IMR-90 (cell line): ENCODE data around the gene MB21D2. TPM values are rescaled to one million over a fixed set of nuclear protein-coding genes. Genes with fewer than 3 reads are reported as not detected.

Experiments
- ATAC-seq: fragments of 200-7000 bp; cut with Tn5 transposase; 2 replicates; pipeline ENCODE4 v1.9.1; 2020; ENCODE audit warnings: low read depth, mild to moderate bottlenecking, moderate library complexity
- BruUV-seq: library from RNA; stranded (reverse); fragments of 400-500 nt; replicated peaks from 2 replicates; lab custom pipeline; 2021; lab: Mats Ljungman, UMichigan
- CTCF ChIA-PET: fragments of 300-600 bp; formaldehyde crosslinking; extraction: SDS; loops from one replicate; lab custom pipeline; 2021; ENCODE audit warnings: antibody characterized with exemption; lab: Yijun Ruan, JAX
- POLR2A ChIA-PET: fragments of 300-600 bp; sonication (Branson Sonifier 250); formaldehyde crosslinking; loops from one replicate; lab custom pipeline; 2022; ENCODE audit warnings: antibody characterized with exemption; ENCODE audit not compliant: unreplicated experiment; lab: Charles Lee
- DNase-seq: peaks from one replicate; pipeline ENCODE4 v3.0.0; 2013
- H2AFZ ChIP-seq: replicated peaks from 2 replicates; pipeline ENCODE3; 2013; ENCODE audit warnings: low read length, mild to moderate bottlenecking; ENCODE audit not compliant: poor library complexity
- H2AK5ac ChIP-seq: 2 replicates; pipeline ENCODE4 v1.6.1; 2013; ENCODE audit warnings: low read depth, low read length, inconsistent platforms
- H2AK9ac ChIP-seq: replicated peaks from 2 replicates; pipeline ENCODE3; 2013; ENCODE audit warnings: mild to moderate bottlenecking, low read depth, low read length, moderate library complexity; ENCODE audit not compliant: poor library complexity
- H2BK120ac ChIP-seq: 2 replicates; pipeline ENCODE4 v1.6.1; 2013; ENCODE audit warnings: low read depth, low read length, inconsistent platforms
- H2BK15ac ChIP-seq: 3 replicates; pipeline ENCODE4 v1.6.1; 2013; ENCODE audit warnings: low read depth, low read length, inconsistent platforms
- H2BK20ac ChIP-seq: 2 replicates; pipeline ENCODE4 v1.6.1; 2013; ENCODE audit warnings: low read depth, mild to moderate bottlenecking, inconsistent platforms, low read length, moderate library complexity
- H2BK5ac ChIP-seq: 2 replicates; pipeline ENCODE4 v1.6.1; 2013; ENCODE audit warnings: mild to moderate bottlenecking, low read depth, low read length, inconsistent platforms; ENCODE audit not compliant: poor library complexity, severe bottlenecking
- H3K14ac ChIP-seq: replicated peaks from 2 replicates; pipeline ENCODE4 v1.6.1; 2013; ENCODE audit warnings: low read depth, low read length, inconsistent platforms
- H3K18ac ChIP-seq: 2 replicates; pipeline ENCODE4 v1.6.1; 2013; ENCODE audit warnings: low read depth, low read length, control low read depth
- H3K23ac ChIP-seq: 2 replicates; pipeline ENCODE4 v1.6.1; 2013; ENCODE audit warnings: low read depth, low read length, inconsistent platforms
- H3K27ac ChIP-seq: 2 replicates; pipeline ENCODE4 v1.5.1; 2013; ENCODE audit warnings: mild to moderate bottlenecking, control low read depth, low read length; ENCODE audit not compliant: insufficient read depth
- H3K27me3 ChIP-seq: 2 replicates; pipeline ENCODE4 v1.6.1; 2013; ENCODE audit warnings: low read length; ENCODE audit not compliant: control insufficient read depth, insufficient read depth
- H3K36me3 ChIP-seq: 2 replicates; pipeline ENCODE4 v1.6.1; 2013; ENCODE audit warnings: low read length, mixed read lengths; ENCODE audit not compliant: control insufficient read depth, insufficient read depth
- H3K4ac ChIP-seq: 2 replicates; pipeline ENCODE4 v1.6.1; 2013; ENCODE audit warnings: low read depth, low read length, inconsistent platforms
- H3K4me1 ChIP-seq: 2 replicates; pipeline ENCODE4 v1.6.1; 2013; ENCODE audit warnings: low read length, mixed read lengths; ENCODE audit not compliant: control insufficient read depth, insufficient read depth
- H3K4me2 ChIP-seq: 2 replicates; pipeline ENCODE4 v1.6.1; 2013; ENCODE audit warnings: low read depth, mild to moderate bottlenecking, control low read depth, low read length, moderate library complexity
- H3K4me3 ChIP-seq: 2 replicates; pipeline ENCODE4 v1.5.1; 2013; ENCODE audit warnings: low read depth, mild to moderate bottlenecking, control low read depth, low read length, moderate library complexity; ENCODE audit not compliant: insufficient read depth
- H3K56ac ChIP-seq: 2 replicates; pipeline ENCODE4 v1.6.1; 2013; ENCODE audit warnings: low read length, inconsistent platforms; ENCODE audit not compliant: insufficient read depth; ENCODE audit errors: extremely low read depth
- H3K79me1 ChIP-seq, 2 experiments: 2 replicates each; pipeline ENCODE4 v1.6.1; 2013; ENCODE audit warnings: low read length in 2 of 2, inconsistent platforms in 1 of 2, low read depth in 1 of 2
- H3K9ac ChIP-seq: 2 replicates; pipeline ENCODE4 v1.6.1; 2013; ENCODE audit warnings: low read depth, low read length, control low read depth
- H3K9me1 ChIP-seq: 2 replicates; pipeline ENCODE4 v1.6.1; 2013; ENCODE audit warnings: low read length, inconsistent platforms; ENCODE audit not compliant: insufficient read depth
- H3K9me3 ChIP-seq: 2 replicates; pipeline ENCODE4 v1.6.1; 2013; ENCODE audit warnings: low read length; ENCODE audit not compliant: control insufficient read depth, insufficient read depth
- H4K20me1 ChIP-seq: 2 replicates; pipeline ENCODE4 v1.6.1; 2013; ENCODE audit warnings: low read length, inconsistent platforms; ENCODE audit not compliant: insufficient read depth
- H4K5ac ChIP-seq: 2 replicates; pipeline ENCODE4 v1.6.1; 2013; ENCODE audit warnings: mild to moderate bottlenecking, low read depth, low read length, control low read depth
- H4K8ac ChIP-seq, 2 experiments: 2 replicates each; pipeline ENCODE4 v1.6.1; 2013; ENCODE audit warnings: low read depth in 2 of 2, low read length in 2 of 2, control low read depth in 1 of 2, inconsistent platforms in 1 of 2
- H4K91ac ChIP-seq: 2 replicates; pipeline ENCODE4 v1.6.1; 2013; ENCODE audit warnings: low read depth, low read length, inconsistent platforms; ENCODE audit not compliant: insufficient read depth
- CEBPB ChIP-seq: IDR thresholded peaks from 2 replicates; pipeline ENCODE4 v1.6.1; 2012; ENCODE audit warnings: low read depth, low read length, improper control_type of control experiment
- FOS ChIP-seq: fragments of 150-350 bp; IDR thresholded peaks from 2 replicates; pipeline ENCODE4 v1.6.1; 2016; ENCODE audit warnings: low read depth, low read length
- WGBS, 2 experiments: methylation state at CpG; one replicate each; pipeline versions ENCODE4 v1.1.5 to v1.1.7; 2013; ENCODE audit warnings: missing lambda C conversion rate in 2 of 2; ENCODE audit not compliant: insufficient read length in 1 of 2; ENCODE audit errors: extremely low coverage in 2 of 2; 5-methylcytosine and 5-hydroxymethylcytosine counted together
- dilution Hi-C: fragments of 300-500 bp; cut with HindIII; formaldehyde crosslinking; loops from one replicate; pipeline ENCODE4 v1.14.3; 2018; ENCODE audit warnings: low sequenced_read_pairs; ENCODE audit not compliant: unreplicated experiment
- in situ Hi-C: fragments of 300-500 bp; cut with MboI; formaldehyde crosslinking; loops from 3 replicates; pipeline ENCODE4 v1.14.3; 2019; ENCODE audit warnings: low sequenced_read_pairs, inconsistent platforms, mixed read lengths
- intact Hi-C: fragments of 100-400 bp; cut with micrococcal nuclease; formaldehyde crosslinking; loops from 2 replicates; pipeline ENCODE4 v1.10.0; 2022
- polyA plus RNA-seq, 3 experiments: library from polyadenylated mRNA; depleted of rRNA; stranded (reverse); fragments of >200 nt; gene quantifications; 2 replicates each; pipeline ENCODE4 v1.2.3, GENCODE V29; 2012; ENCODE audit warnings: low replicate concordance in 1 of 3
- total RNA-seq: library from RNA; depleted of rRNA; stranded (reverse); fragments of >200 nt; gene quantifications from 2 replicates; pipeline ENCODE4 v1.2.3, GENCODE V29; 2012

The MB21D2 gene
- total and polyA plus RNA-seq, 2 of the 4 experiments (the other 2 are of a cell fraction), result 13.6 to 44.8 TPM

DNA sequence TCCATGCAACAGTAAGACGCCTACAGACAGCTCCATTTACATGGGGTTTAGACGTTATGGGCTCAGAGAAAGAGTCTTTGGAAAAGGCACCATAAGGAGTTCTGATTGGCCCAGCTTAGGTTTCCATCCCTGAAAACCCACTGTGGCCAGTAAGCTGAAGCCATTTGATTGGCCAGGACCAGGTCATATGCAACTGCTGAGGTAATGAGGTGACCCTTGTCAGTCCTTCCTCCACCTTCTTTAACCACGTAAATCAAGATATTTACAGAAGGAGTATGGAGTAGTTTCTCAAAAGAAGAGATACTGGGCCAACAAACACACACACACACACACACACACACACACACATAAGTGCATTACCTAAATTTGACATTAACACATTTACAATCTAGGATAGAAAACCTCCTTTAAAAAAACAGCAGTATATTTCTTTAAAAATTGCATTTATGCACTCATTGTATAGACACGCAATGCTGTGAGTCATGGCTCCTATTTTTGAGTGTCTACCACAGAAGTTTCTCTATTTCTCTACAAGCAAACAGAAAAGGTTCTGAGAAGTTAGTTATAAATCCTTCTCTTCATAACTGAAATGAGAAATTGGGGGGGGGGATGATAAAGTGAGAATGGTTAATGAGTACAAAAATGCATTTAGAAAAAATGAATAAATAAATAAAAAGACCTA is 16.3 kb upstream of the MB21D2 start:
- DNase-seq, result peak; percentile 73
- TF ChIP-seq CEBPB, result no peak
- peak; percentile 54; the same call in 1 of the 2 replicates for TF ChIP-seq FOS
- WGBS, 2 experiments, result no CpG with 5 or more reads among the region's 4 CpGs

More for the DNA sequence above, 16.3 kb upstream of the MB21D2 start:
- Histone ChIP-seq H2AK9ac (peak overlapping the region; percentile 29), H3K9ac (no peak overlapping the region), H2BK20ac (peak overlapping the region; percentile 79), H2BK15ac (peak overlapping the region; percentile 9; the same call in 1 of the 3 replicates), H3K18ac (peak overlapping the region; percentile 33; the same call in 1 of the 2 replicates), H3K4ac (peak overlapping the region; percentile 23; the same call in 1 of the 2 replicates), H4K8ac (peak overlapping the region in 1 of 2 experiments; percentile 59; a peak in 1 of 4 replicates), H4K91ac (peak overlapping the region; percentile 39), H2BK120ac (peak overlapping the region; percentile 35), H3K4me1 (peaks cover 10% of the 10 kb centered on the region), H3K36me3 (no peaks in the 10 kb centered on the region), H3K4me2 (no peak overlapping the region), H4K20me1 (no peaks in the 10 kb centered on the region), H2AK5ac (peak overlapping the region; percentile 29; the same call in 1 of the 2 replicates), H3K56ac (no peak overlapping the region), H3K23ac (no peak overlapping the region), H3K27me3 (no peaks in the 10 kb centered on the region), H2AFZ (no peak overlapping the region), H3K79me1 (no peaks in the 10 kb centered on the region), H3K9me1 (peaks cover 6% of the 10 kb centered on the region; the same call in 1 of the 2 replicates), H4K5ac (peak overlapping the region; percentile 57; the same call in 1 of the 2 replicates), H3K27ac (no peak overlapping the region; the same call in 1 of the 2 replicates), H3K14ac (no peak overlapping the region), H2BK5ac (peak overlapping the region; percentile 64), H3K9me3 (no peaks in the 10 kb centered on the region), H3K4me3 (no peak overlapping the region)
- dilution Hi-C loops, result no loop called here
- no TSS peak for BruUV-seq
- ATAC-seq, result peak; percentile 64
- intact Hi-C loops, result no loop called here
- CTCF ChIA-PET, result no interaction called here
- in situ Hi-C loops, result no loop called here
- POLR2A ChIA-PET, result no interaction called here
